ENCODE data around the gene MYPN.

- no peak for TF ChIP-seq REST (IDR thresholded peaks at IDR 0.05)
- TF ChIP-seq CTCF (IDR thresholded peaks at IDR 0.05; ENCODE audit: low read depth, low read length, missing input control) = no peak
- no peak for TF ChIP-seq MAX (IDR thresholded peaks at IDR 0.05)
- no peak for TF ChIP-seq GABPA (IDR thresholded peaks at IDR 0.05 in 1 of 2, conservative IDR thresholded peaks at IDR 0.05 in 1 of 2)
- no peak for TF ChIP-seq RAD21 (IDR thresholded peaks at IDR 0.05)
- TF ChIP-seq ATF3 (IDR thresholded peaks at IDR 0.05) = no peak
- no peak for TF ChIP-seq YY1 (IDR thresholded peaks at IDR 0.05)
- TF ChIP-seq RXRA (IDR thresholded peaks at IDR 0.05) = no peak
- no peak for TF ChIP-seq TAF1 (conservative IDR thresholded peaks at IDR 0.05)
- TF ChIP-seq SP1 (IDR thresholded peaks at IDR 0.05) = no peak
- no peak for TF ChIP-seq HNF4A (conservative IDR thresholded peaks at IDR 0.05)
Observed at GRCh38 chr10:68092512-68092911, 16.8 kb upstream of the MYPN start.
